ENCODE results near the gene UQCRFS1.

The UQCRFS1 gene

DNA sequence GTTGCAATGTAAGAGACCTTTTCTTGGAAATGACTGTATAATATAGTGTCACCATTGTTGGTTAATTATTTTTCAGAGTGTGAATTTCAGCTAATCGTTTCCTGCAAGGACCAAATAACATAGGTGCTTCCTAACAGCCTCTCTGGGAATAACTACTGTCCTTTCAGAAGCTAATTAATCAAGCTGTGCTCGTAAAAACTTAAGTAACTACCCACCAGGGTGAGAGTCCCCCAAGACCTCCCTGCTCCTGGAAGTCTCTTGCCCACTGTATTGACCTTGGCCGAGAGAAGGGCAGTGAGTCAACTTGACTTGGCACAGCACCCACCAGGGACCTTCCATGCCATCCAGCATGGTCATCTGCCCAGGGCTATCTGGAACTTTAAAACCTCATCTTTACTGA is 50.3 kb downstream of the UQCRFS1 start:
- CTCF ChIA-PET, result no interaction called here
- no peaks in the 10 kb centered on the region for H3K36me3 Mint-ChIP-seq
- no peaks in the 10 kb centered on the region for H3K27me3 Mint-ChIP-seq
- H3K4me3 Mint-ChIP-seq, result no peak overlapping the region
- H3K9me3 Mint-ChIP-seq, result no peaks in the 10 kb centered on the region
- no peak for DNase-seq
- H3K4me1 Mint-ChIP-seq, result no peaks in the 10 kb centered on the region
- H3K27ac Mint-ChIP-seq, result no peak overlapping the region

DNA sequence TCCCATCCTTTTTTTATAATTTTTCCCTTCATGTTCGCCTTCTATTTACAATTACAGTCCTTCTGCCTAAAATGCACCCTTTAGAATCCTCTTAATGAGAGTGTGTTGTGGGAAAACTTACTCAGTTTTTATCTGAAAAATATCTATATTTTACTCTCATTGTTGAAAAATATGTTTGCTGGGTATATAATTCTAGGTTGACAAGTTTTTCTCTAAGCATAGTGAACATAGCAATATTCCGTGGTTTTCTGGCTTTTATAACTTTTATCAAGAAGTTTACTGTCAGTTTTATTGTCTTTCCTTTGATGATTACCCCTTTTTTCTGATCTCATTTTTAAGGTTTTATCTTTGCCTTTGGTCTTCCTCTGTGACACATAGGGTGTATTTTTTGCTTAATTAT is 57.3 kb downstream of the UQCRFS1 start:
- no peak overlapping the region for H3K4me3 Mint-ChIP-seq
- no peak for DNase-seq
- no peaks in the 10 kb centered on the region for H3K4me1 Mint-ChIP-seq
- H3K9me3 Mint-ChIP-seq, result peaks cover 12% of the 10 kb centered on the region
- no peak overlapping the region for H3K27ac Mint-ChIP-seq
- CTCF ChIA-PET, result no interaction called here
- H3K27me3 Mint-ChIP-seq, result no peaks in the 10 kb centered on the region
- no peaks in the 10 kb centered on the region for H3K36me3 Mint-ChIP-seq

Data from activated naive CD4-positive, alpha-beta T cell treated with anti-CD3 and anti-CD28 coated beads, Interleukin-2, amount 10 ng/mL, durations not matched to agents 7 days and 5 days (primary cell).